Bronchial epithelial cell (primary cell): ENCODE data around the gene GIGYF1. TPM values are rescaled to one million over a fixed set of nuclear protein-coding genes. Genes with fewer than 3 reads are reported as not detected.
A peak's percentile ranks its signal among the peaks of the same experiment; 100 is the strongest.

Source experiments
- DNase-seq: peaks from one replicate; pipeline ENCODE4 v3.0.0-alpha.2; 2010; ENCODE audit warnings: low read depth
- FAIRE-seq: peaks from 2 replicates; lab custom pipeline; 2011; peaks lifted over from hg19 to GRCh38; lab: Jason Lieb, UNC
- H3K27me3 ChIP-seq: 2 replicates; pipeline ENCODE4 v1.5.1; 2011; ENCODE audit warnings: low read length; ENCODE audit not compliant: control insufficient read depth, insufficient read depth
- H3K36me3 ChIP-seq: 2 replicates; pipeline ENCODE4 v1.5.1; 2011; ENCODE audit warnings: low read length; ENCODE audit not compliant: control insufficient read depth, insufficient read depth
- H3K4me3 ChIP-seq: 2 replicates; pipeline ENCODE4 v1.5.1; 2011; ENCODE audit warnings: mild to moderate bottlenecking, low read depth, low read length, control low read depth
- CTCF ChIP-seq: IDR thresholded peaks from 2 replicates; pipeline ENCODE4 v1.5.1; 2011; ENCODE audit warnings: mild to moderate bottlenecking, moderate library complexity, low read length, control low read depth, inconsistent platforms; ENCODE audit not compliant: insufficient read depth, severe bottlenecking
- total RNA-seq: library from RNA; depleted of rRNA; stranded (reverse); fragments of >200 nt; gene quantifications from 2 replicates; pipeline ENCODE4 v1.2.1, GENCODE V29; 2014

The GIGYF1 gene
- total RNA-seq, 1 donor from 2014 or later, result 14.2 TPM

- peaks cover 3% of the 10 kb centered on the region for H3K27me3 ChIP-seq
- DNase-seq (no peak), FAIRE-seq (no peak)
- H3K4me3 ChIP-seq, result no peak overlapping the region
- H3K36me3 ChIP-seq, result no peaks in the 10 kb centered on the region
- TF ChIP-seq CTCF, result no peak
These were observed 20.7 kb upstream of the GIGYF1 start for GRCh38 chr7:100714725-100715124.

- no peak overlapping the region for H3K4me3 ChIP-seq
- H3K36me3 ChIP-seq, result peaks cover 2% of the 10 kb centered on the region
- FAIRE-seq (no peak), DNase-seq (no peak)
- no peaks in the 10 kb centered on the region for H3K27me3 ChIP-seq
- no peak for TF ChIP-seq CTCF
These were observed 17.3 kb upstream of the GIGYF1 start for GRCh38 chr7:100711369-100711768.

DNA sequence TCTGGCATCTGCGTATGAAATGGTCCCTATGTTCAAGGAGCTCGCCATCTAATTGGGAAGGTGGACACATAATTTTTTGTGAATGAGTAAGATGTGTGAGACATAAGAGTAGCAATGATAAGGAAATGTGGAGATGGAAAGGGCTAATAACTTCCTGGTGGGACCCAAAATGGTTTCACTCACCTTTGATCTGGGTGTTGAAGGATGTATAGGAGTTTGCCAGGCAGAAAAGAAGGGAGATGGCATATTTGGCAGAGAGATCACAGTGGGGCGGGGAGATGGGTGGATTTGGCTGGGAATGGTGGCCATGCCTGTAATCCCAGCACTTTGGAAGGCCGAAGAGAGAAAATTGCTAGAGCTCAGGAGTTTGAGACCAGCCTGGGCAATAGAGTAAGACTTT, 16.4 kb upstream of the GIGYF1 start:
- DNase-seq (no peak), FAIRE-seq (no peak)
- Histone ChIP-seq H3K36me3 (peaks cover 2% of the 10 kb centered on the region), H3K4me3 (no peak overlapping the region), H3K27me3 (no peaks in the 10 kb centered on the region)
- TF ChIP-seq CTCF, result no peak

GRCh38 chr7:100708395-100708794, 14.3 kb upstream of the GIGYF1 start:
- Histone ChIP-seq H3K36me3 (peaks cover 2% of the 10 kb centered on the region), H3K27me3 (no peaks in the 10 kb centered on the region), H3K4me3 (no peak overlapping the region)
- DNase-seq (no peak), FAIRE-seq (no peak)
- TF ChIP-seq CTCF, result no peak

DNA sequence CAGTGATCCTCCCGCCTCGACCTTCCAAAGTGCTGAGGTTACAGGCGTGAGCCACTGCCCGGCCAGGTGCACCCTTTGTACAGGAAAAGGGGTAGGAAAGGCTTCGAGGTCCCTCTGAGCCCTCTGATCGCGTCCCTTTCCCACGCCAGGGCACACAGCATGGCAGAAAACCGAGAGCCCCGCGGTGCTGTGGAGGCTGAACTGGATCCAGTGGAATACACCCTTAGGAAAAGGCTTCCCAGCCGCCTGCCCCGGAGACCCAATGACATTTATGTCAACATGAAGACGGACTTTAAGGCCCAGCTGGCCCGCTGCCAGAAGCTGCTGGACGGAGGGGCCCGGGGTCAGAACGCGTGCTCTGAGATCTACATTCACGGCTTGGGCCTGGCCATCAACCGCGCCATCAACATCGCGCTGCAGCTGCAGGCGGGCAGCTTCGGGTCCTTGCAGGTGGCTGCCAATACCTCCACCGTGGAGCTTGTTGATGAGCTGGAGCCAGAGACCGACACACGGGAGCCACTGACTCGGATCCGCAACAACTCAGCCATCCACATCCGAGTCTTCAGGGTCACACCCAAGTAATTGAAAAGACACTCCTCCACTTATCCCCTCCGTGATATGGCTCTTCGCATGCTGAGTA, 12.7 kb upstream of the GIGYF1 start:
- no peak for TF ChIP-seq CTCF
- Histone ChIP-seq H3K4me3 (peak overlapping the region; percentile 97), H3K27me3 (no peaks in the 10 kb centered on the region), H3K36me3 (peaks cover 2% of the 10 kb centered on the region)
- DNase-seq, result no peak
- no peak for FAIRE-seq
